ENCODE data around the gene TRIM63.

The TRIM63 gene

DNA sequence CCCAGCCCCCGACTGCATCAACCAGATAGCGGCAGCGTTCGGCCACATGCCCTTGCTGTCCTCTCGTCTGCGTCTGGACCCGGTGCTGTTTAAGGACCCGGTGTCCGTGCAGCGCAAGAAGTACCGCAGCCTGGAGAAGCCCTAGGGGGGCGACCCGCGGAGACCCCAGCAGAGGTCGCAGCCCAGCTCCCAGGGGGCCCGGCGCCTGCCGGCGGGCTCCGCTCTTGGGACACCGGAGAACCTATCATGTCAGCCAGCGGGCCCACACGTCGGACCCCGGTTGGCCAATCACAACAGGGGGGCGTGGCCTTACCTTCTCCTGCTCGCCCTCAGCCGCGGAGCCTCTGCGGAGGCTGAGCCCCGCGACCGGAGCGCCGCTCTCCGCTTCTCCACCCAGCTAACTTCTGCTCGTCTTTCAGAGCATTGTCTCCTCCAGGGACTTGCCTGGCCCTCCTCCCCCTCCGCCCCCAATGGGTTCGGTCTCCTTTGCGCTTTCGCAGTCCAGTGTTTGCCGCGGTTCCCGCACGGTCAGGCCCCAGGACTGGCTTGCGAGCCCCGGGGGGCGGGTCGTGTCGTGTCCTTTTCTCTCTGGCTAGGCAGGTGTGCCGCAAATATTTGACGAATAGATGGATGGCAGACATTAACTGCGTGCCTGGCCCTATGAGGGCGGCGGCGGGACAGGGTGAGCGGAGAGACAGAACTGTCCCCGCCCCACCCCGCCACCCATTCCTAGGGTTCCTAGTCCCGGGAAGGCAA lies 32.0 kb downstream of the TRIM63 start:
- Histone ChIP-seq H3K27ac (ENCODE audit: poor library complexity, severe bottlenecking) (peak overlapping the region; percentile 33), H3K27me3 (ENCODE audit: insufficient read depth, poor library complexity, severe bottlenecking) (no peaks in the 10 kb centered on the region), H3K9me3 (ENCODE audit: severe bottlenecking) (no peaks in the 10 kb centered on the region), H3K4me1 (ENCODE audit: insufficient read depth, poor library complexity, severe bottlenecking) (peaks cover 6% of the 10 kb centered on the region), H3K36me3 (ENCODE audit: low read depth) (no peaks in the 10 kb centered on the region), H3K4me3 (ENCODE audit: severe bottlenecking) (peak overlapping the region; percentile 79)
- DNase-seq (ENCODE audit: low spot score) = peak; percentile 95
- TF ChIP-seq, protein P1, sequence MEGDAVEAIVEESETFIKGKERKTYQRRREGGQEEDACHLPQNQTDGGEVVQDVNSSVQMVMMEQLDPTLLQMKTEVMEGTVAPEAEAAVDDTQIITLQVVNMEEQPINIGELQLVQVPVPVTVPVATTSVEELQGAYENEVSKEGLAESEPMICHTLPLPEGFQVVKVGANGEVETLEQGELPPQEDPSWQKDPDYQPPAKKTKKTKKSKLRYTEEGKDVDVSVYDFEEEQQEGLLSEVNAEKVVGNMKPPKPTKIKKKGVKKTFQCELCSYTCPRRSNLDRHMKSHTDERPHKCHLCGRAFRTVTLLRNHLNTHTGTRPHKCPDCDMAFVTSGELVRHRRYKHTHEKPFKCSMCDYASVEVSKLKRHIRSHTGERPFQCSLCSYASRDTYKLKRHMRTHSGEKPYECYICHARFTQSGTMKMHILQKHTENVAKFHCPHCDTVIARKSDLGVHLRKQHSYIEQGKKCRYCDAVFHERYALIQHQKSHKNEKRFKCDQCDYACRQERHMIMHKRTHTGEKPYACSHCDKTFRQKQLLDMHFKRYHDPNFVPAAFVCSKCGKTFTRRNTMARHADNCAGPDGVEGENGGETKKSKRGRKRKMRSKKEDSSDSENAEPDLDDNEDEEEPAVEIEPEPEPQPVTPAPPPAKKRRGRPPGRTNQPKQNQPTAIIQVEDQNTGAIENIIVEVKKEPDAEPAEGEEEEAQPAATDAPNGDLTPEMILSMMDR (IDR thresholded peaks at IDR 0.05; ENCODE audit: poor library complexity, severe bottlenecking) = no peak
- ATAC-seq (ENCODE audit: low read depth) = peak; percentile 84

DNA sequence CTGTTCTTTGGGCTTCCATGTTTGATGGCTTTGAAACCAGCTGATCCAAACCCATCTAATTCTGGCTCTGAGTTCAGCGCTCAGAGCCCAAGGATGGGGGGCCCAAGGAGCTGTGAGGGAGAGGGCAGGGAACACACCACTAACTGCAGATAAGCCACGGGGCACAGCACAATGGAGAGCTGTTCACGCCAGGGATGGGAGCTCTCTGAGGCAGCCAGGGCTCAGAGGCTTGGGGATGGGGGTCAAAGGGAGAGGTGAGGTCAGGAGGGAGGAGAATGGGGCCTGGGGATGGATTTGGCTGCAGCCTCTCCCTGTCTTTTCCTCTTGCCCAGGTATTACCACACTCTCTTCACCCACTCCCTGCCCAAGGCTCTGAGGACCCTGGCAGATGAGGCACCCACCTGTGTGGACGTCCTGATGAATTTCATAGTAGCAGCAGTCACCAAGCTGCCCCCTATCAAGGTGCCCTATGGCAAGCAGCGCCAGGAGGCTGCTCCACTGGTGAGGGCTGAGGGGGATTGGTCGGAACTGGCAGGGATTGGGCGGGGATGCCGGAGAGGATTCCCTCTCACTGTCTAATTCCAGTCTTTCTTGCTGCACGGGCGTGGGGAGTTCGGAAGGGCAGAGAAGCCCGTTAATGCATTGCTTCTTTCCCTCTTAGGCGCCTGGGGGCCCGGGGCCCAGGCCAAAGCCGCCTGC lies 32.8 kb downstream of the TRIM63 start:
- H3K27ac ChIP-seq (ENCODE audit: poor library complexity, severe bottlenecking) = no peak overlapping the region
- ATAC-seq (ENCODE audit: low read depth) = peak; percentile 23; the same call in 2 of the 3 replicates
- no peaks in the 10 kb centered on the region for H3K36me3 ChIP-seq (ENCODE audit: low read depth)
- no peak for DNase-seq (ENCODE audit: low spot score)
- H3K9me3 ChIP-seq (ENCODE audit: severe bottlenecking) = no peaks in the 10 kb centered on the region
- H3K27me3 ChIP-seq (ENCODE audit: insufficient read depth, poor library complexity, severe bottlenecking) = no peaks in the 10 kb centered on the region
- H3K4me3 ChIP-seq (ENCODE audit: severe bottlenecking) = peak overlapping the region; percentile 79
- TF ChIP-seq, protein P1 (IDR thresholded peaks at IDR 0.05; ENCODE audit: poor library complexity, severe bottlenecking) = no peak
- H3K4me1 ChIP-seq (ENCODE audit: insufficient read depth, poor library complexity, severe bottlenecking) = peaks cover 6% of the 10 kb centered on the region

DNA sequence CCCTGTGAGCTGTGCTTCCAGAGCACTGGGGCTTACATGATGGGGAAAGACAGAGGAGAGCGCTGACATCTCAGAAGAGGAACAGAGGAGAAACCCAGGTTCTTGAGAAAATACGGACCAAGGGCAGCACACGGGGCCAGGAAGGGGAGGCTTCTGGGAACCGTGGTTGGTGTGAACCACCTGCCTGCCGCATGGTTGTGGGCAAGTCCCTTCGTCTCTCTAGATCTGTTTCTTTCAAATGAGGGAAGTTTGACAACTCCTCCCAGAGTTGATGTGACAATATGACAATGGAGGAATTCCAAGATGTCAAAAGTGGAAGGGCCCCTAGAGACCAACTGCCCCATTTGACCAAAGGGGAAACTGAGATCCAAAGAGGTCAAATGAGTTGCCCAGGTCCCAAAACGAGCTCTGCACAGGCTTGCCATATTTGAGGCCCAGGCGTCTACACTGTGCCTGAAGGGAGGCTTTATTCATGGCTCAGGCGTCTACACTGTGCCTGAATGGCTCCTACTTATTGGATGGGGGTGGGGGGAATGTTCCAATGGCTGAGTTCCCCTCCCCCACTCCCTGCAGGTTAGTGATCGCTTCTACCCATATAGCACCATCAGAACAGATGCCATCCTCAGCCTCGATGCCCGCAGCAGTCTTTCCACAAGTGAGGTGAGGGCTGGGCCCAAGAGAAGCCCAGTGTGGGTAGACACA lies 34.6 kb downstream of the TRIM63 start:
- DNase-seq (ENCODE audit: low spot score) (no peak), ATAC-seq (ENCODE audit: low read depth) (no peak)
- no peaks in the 10 kb centered on the region for H3K9me3 ChIP-seq (ENCODE audit: severe bottlenecking)
- TF ChIP-seq, protein P1 (IDR thresholded peaks at IDR 0.05; ENCODE audit: poor library complexity, severe bottlenecking) = no peak
- no peak overlapping the region for H3K27ac ChIP-seq (ENCODE audit: poor library complexity, severe bottlenecking)
- no peak overlapping the region for H3K4me3 ChIP-seq (ENCODE audit: severe bottlenecking)
- peaks cover 6% of the 10 kb centered on the region for H3K4me1 ChIP-seq (ENCODE audit: insufficient read depth, poor library complexity, severe bottlenecking)
- H3K27me3 ChIP-seq (ENCODE audit: insufficient read depth, poor library complexity, severe bottlenecking) = no peaks in the 10 kb centered on the region
- H3K36me3 ChIP-seq (ENCODE audit: low read depth) = no peaks in the 10 kb centered on the region

DNA sequence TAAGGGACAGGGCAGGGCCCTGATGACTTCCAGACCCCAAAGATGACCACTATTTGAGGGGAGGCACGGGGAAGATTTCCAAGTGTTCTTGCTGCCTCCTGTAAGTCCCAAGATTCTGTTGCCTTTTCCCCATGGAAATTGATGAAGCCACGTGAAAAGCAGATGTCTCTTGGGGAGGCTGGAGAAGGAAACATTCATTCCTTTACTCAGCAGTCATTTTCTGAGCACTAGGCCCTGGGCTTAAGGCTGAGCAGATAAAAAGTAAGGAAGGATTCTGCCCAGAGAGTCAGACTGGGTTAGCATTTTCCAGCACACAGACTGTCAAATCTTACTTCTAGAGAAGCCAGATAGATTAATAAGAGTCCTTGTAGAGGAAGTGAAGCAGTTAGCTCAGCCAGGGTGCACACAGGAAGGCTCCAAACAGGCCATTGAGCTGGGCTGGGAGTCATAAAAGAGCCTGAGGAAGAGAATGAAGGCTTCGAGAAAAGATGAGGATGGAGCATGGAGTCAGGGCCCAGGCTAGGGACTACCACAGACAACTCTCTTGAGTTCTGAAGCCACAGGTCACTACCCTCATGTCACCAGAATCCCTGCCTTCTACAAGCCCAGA lies 35.7 kb downstream of the TRIM63 start:
- DNase-seq (ENCODE audit: low spot score) (no peak), ATAC-seq (ENCODE audit: low read depth) (no peak)
- H3K9me3 ChIP-seq (ENCODE audit: severe bottlenecking) = no peaks in the 10 kb centered on the region
- peaks cover 6% of the 10 kb centered on the region for H3K4me1 ChIP-seq (ENCODE audit: insufficient read depth, poor library complexity, severe bottlenecking)
- no peak overlapping the region for H3K27ac ChIP-seq (ENCODE audit: poor library complexity, severe bottlenecking)
- no peaks in the 10 kb centered on the region for H3K36me3 ChIP-seq (ENCODE audit: low read depth)
- TF ChIP-seq, protein P1 (IDR thresholded peaks at IDR 0.05; ENCODE audit: poor library complexity, severe bottlenecking) = no peak
- no peak overlapping the region for H3K4me3 ChIP-seq (ENCODE audit: severe bottlenecking)
- H3K27me3 ChIP-seq (ENCODE audit: insufficient read depth, poor library complexity, severe bottlenecking) = no peaks in the 10 kb centered on the region

Data from RWPE2 (cell line).